HL-60/S4 treated with phorbol 12-myristate 13-acetate at 8.2 ng/mL for 4 days and 3 days (cell line): ENCODE results near the gene TLNRD1.
"Not testable (repeated sequence)": the region's sequence is repeated elsewhere in the genome, so short reads cannot be mapped to it uniquely, and the experiment has no call there.

Experiments used
- in situ Hi-C: fragments of 300-500 bp; cut with MboI; formaldehyde crosslinking; loops from 2 replicates; pipeline ENCODE4 v1.15.0; 2022; ENCODE audit warnings: low sequenced_read_pairs

Gene TLNRD1

DNA sequence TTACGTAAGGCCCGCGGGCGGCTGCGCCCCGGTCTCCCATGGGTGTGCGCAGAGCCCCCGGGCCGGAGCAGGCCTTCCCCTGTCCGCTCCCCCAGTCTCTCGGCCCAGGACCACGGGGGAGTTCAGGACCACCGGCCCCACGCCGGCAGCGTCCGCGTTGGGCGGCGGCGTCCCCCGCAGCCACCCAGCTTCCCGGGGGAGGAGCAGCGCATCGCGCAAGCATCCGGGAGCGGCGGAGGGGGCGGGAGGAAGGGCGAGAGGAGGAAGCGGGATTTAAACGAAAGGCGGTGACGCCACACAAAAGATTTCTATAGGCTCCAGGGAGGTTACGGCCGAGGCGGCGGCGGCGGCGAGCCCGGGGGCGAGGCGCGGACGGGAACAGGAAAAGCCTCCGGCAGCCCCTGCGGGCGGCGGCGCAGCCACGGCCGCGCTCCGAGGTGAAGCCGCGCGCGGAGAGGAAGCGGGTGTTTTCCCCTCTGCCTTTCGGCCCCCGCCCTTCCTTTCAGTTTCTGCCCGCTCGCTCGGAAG is at the start of gene TLNRD1:
TLNRD1 (plus strand) TSS at position 300 of the 528 bp plus-strand sequence. CDS start 1,349 bp downstream, outside the sequence.
- in situ Hi-C loops: no loop called here

DNA sequence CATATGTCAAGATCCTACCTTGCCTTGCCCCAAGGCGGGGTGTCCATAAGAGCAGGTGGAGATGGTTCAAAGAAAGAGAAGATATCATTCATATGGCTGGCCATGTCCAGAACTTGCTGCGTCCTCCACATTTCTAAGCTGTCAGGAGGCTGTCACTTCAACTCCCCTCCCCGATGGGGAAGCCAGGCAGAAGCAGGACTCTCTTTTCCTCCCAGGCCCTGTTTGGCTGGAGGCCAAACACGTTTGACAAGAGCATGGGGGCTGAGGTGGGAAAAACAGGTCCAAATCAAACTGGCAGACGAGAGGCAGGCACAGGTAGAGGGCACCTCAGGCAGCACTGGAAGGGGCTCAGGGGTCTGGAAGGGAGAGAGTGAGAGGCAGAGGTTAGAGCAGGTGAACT is 48.8 kb upstream of the TLNRD1 start:
- in situ Hi-C loops: no loop called here

DNA sequence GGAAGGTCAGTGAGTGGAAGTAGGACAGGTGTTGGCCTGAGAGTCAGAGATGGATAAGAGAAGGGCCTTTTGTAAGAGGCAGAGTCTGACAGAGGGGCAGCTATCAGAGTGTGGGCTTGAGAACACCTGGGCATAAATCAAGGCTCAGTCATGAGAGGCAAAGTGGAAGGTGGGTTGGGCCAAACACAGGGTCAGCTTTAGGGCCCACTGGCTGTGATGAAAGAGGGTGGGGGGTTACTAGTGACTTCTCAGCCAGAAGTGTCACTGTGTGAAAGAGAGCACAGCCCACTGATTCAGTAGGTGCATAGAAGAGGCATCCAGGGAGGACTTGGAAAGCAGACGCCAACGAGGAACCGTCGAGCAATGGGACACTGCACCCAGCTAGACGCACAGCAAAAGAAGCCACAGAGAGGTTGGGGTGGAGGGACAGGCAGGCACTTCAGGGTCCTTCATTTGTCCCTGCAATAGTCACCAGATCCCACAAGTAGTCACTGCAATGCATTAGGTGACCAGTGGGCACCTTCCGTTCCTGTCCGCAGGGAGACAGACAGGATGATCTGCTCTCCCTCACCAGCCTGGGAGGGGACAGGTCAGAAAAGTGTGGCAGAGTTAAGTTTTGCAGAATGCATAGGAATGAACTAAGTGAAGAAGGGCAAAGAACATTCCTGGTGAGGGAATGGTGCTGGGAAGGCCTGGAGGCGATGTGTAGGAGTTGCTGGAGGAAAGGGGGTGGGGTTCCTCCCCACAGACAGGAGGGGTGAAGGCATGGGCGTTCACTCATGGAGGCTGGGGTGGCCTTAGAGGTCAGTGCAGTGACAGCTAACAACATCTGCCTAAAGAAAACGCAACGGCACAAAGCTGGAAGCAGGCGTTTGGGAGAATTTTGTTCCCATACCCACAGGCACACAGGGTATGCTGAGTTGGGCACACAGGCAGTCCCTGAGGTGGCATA is 47.4 kb upstream of the TLNRD1 start:
- in situ Hi-C loops: no loop called here

DNA sequence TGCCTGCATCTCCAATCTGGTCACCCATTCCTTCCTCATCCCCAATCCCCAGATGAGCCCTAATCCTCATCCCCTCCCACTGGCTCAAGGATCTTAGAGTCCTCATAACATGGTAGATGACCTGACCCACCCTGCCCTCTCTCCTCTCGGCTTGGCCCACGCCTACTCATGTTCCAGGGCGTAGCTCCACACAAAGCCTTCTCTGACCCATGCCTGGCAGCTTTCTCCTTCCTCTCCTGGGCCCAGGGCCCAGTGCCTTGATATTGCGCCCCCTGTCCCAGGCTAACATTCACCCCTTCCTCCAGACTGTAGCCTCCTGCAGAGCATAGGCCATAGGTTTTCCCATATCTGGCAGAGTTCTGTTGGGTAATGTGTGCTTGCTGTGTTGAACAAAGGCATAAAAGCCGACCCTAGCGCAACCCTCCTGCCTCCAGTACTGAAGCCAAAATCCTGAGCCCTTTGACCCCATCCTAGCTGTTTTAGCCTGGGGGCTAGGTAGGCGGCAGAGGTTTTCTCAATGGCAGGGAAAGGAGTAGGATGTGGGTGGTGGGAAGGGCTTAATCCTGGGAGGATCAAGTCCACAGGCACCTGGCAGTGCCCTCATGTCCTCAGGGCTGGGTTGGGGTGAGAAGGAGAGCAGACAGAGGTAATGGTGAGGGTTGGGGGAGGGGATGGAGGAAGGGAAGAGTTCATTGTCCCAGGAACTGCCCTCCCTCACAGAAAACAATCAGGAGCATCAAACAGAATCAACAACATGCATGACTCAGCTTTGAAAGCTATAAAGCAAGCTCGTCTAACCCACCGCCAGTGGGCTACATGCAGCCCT is 46.6 kb upstream of the TLNRD1 start:
- in situ Hi-C loops: no loop called here

DNA sequence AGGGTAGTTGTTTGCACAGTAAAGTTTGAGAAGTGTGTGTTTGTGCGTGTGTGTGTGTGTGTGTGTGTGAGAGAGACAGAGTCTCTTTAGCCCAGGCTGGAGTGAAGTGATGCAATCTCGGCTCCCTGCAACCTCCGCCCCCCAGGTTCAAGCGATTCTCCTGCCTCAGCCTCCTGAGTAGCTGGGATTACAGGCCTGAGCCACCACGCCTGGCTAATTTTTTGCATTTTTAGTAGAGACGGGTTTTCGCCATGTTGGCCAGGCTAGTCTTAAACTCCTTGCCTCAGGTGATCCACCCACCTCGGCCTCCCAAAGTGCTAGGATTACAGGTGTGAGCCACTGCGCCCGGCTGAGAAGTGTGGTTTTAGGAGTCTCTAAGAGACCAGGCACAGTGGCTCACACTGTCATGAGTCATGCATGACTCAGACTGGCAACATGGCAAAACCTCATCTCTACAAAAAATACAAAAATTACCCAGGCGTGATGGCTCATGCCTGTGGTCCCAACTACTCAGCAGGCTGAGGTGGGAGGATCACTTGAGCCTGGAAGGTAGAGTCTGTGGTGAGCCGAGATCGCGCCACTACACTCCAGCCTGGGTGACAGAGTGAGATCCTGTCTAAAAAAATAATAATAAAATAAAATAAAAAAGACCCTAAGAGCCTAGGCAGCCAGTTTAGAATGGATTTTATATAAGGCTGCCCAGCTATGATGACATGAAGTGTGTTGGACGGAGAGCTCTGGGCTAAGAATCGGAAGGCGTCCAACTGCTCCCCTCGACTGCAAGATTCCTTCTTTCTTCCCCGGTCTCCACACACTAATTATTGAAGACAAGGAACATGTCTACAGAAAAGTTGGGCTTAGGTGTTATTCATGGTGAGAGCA is 44.9 kb upstream of the TLNRD1 start:
- in situ Hi-C loops: not testable (repeated sequence)

DNA sequence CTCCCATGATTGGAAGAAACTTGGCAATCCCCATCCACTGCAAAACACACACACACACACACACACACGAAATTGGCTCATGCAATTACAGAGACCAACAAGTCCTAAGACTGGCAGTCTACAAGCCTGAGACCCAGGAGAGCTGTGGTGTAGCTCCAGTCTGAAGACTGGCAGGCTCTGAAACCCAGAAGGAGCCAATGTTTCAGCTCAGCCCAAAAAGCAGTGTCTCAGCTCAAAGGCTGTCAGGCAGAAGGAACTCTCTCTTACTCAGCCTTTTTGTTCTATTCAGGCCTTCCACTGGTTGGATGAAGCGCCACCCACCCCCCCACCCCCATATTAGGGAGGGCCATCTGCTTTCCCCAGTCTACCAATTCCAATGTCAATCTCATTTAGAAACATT is 43.2 kb upstream of the TLNRD1 start:
- in situ Hi-C loops: no loop called here

DNA sequence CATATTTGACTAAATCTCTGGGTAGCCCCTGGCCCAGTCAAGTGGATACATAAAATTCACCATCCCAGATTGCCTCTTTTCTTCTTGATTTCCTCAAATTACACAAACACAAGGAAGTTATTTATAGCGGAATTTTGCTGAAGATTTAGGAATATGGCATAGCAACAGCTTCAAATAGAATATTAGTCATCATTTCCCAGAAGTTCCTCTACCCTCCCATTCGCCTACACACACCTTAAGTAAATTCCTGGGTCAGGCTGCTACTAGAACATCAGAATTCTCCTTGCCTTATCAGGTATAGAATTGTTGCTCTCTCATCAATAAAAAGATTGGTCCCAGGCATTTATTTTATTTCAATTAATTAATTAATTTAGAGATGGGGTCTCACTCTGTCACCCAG is 42.7 kb upstream of the TLNRD1 start:
- in situ Hi-C loops: no loop called here

DNA sequence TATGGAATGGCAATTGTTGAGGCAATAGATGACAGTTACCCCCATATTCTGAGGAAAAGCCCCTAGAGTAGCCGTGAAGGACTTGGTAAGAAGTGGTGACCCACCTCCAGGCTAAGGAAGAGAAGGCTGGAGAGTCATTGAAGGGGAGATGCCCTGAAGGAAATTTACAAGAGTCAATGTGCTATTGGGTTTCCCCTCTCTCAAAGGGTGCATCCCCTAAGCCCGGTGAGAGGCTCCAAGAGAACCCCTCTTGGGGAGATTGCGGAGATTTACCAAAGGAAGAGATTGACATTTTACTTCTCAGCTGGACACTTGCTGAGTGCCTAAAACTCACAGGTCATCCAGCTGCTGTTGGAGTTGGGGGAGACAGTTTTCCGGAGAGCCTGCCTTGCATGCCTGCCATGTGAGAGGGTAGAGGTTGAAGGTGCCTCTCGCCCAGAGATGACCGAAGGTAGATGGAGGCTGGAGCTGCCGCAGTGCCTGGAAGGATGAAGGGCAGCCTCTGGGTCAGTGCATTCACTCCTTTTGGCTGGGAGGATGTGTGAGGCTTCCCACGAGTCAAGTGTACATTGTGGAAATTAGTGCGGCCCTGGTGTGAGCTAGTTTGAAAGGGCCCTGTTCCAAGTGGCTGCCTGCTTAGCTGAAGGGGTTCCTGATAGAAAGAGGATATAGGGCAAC is 41.8 kb upstream of the TLNRD1 start:
- in situ Hi-C loops: no loop called here

DNA sequence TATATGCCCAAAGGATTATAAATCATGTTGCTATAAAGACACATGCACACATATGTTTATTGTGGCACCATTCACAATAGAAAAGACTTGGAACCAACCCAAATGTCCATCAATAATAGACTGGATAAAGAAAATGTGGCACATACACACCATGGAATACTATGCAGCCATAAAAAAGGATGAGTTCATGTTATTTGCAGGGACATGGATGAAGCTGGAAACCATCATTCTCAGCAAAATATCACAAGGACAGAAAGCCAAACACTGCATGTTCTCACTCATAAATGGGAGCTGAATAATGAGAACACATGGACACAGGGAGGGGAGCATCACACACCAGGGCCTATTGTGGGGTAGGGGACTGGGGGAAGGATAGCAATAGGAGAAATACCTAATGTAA is 35.3 kb upstream of the TLNRD1 start:
- in situ Hi-C loops: not testable (repeated sequence)

DNA sequence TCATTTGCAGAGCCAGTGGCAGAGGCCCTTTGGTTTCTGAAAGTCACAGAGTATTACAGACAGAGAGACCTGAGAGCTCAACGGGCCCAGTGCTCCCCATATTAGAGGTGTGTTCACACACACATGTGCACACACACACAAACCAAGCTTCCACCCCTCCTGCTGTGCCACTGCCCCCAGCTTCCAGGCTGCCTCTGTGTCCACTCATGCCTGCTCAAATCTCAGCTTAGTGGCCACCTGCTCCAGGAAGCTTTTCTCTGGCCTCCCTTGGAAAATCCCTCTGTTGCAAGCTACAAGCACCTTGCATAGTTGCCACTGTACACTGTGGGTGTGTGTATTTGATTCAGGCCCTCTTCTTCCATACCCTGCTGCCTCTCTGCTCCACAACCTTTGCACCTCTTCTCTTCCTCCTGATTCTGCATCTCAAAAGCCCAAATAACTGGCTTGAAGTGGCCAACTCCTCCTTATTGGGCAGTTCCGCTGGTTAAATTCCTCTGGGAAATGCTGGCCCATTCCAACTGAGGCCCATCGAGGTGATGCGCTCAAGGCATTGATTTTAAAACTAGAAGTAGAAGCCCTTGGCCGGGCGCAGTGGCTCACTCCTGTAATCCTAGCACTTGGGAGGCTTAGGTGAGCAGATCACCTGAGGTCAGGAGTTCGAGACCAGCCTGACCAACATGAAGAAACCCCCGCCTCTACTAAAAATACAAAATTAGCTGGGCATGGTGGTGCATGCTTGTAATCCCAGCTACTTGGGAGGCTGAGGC is 34.1 kb upstream of the TLNRD1 start:
- in situ Hi-C loops: no loop called here

DNA sequence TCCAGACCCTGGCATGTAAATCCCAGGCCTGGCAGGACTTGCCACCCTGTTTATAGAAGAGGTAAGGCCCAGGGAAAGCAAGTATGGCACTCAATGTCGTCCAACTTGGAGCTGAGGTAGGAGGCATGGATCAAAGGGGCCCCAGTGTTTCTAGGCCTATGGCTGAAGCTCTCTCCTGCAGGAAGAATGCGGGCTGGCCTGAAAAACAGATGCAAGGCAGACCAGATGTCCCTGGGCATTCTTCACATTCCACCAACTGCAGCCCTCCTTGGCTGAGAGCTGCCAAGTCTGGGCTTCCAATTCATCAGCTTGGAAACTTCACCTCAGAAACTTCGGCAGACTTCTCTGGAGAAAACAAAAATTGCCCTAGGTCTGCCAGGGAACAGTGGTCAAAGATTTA is 33.3 kb upstream of the TLNRD1 start:
- in situ Hi-C loops: no loop called here

DNA sequence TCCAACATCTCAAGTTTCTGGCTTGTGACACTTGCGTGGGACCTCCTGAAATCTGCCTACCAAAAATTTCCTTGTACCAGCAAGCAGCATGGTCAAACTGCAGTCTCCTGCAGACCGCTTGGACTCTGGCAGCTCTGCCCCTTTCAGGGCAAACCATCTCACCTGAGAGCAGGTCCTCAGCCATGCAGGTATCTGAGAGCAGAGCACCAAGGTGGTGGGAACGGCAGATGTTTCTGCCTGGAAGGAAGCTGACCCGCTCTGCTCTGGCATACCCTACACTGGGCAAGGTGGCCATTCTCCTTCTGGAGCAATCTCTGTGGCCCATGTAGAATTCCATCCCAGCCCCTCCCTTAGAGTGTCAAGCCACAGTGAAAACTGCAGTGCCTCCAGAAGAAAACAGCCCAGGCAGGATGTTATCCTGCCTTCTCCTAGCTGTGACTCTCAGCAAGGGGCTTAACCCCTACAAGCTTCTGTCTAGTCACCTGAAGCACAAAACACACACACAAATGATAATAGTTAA is 32.7 kb upstream of the TLNRD1 start:
- in situ Hi-C loops: no loop called here

DNA sequence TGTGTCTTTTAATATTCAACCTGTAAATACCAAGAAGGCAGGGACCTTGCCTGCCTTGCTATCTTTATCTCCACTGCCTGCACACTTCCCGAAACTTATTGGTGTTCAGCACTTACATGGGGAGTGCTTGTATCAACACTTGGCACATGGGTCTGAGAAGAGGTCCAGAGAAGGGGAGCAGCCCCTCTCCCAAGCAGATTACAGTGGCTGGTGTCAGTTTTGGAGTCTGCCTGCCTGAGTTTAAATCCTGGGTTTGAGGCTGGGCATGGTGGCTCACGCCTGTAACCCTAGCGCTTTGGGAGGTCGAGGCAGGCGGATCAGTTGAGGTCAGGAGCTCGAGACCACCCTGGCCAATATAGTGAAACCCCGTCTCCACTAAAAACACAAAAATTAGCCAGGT is 31.4 kb upstream of the TLNRD1 start:
- in situ Hi-C loops: no loop called here

DNA sequence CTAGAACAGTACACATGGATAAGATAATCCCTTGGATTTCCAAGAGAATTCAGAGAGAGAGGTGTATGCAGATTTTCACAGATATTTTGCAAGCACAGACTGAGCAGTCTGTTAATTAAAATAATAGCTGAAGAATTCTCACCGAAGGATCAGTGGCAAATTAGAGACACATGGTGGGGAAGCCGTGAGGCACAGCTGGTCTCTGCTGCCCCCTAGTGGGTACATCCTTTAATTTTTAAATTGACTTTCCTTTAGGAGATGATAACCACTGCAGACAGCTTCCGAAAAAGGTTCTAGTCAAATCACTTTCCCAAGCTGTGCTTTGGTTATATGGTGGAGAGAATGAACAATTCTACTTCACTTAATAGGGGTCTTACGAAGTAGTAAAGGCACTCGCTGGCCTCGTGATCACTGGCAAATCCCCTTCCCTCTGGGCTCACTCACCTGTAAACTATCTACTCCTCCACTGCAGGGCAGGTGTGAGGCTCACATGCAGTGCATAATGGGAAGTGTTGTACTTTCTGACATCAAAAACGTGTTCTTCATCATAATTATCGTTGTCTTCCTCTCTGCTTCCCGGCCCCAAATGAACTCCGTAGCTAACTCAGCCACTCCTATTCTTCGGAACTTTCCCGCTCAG is 30.6 kb upstream of the TLNRD1 start:
- in situ Hi-C loops: loop anchor here (10.0 kb wide), 1 partner anchor 515 kb away; no protein-coding TSS in a partner anchor

DNA sequence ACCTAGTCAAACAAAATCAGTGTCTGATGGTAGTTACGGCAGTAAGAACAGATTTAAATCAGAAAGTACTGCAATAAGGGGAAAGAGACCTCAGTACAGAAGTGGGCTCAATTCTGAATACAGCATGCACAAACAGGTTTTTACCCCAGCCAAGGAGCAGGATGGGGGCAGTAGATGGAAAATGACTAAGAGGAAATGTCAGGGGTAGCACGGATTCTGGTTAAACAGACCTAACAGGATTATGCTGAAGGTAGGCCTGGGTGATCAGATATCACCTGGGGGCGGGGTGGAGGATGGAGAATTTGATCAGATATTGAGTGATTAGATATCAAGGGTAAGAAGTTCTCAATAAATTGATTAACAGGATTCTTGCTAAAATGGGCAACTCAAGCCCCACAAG is 30.1 kb upstream of the TLNRD1 start:
- in situ Hi-C loops: loop anchor here (10.0 kb wide), 1 partner anchor 516 kb away; no protein-coding TSS in a partner anchor

DNA sequence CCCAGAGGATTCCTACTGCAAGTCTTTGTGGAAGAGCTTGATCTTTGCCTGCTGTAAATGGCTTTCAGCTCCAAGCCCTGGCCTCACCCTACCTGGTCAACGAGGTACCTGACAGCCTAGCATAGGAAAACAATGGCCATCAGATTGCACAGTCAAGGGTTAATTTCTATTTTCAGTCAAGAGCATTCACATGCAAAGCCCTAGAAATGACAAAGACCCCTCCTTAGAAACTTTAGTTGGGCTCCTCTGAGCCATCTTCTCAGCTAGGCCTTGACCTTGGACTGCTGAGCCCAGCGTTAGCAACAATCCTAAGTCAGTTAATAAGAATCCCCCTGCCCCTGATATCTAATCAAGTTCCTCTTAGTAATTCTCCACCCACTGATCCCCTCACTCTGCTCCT is 29.6 kb upstream of the TLNRD1 start:
- in situ Hi-C loops: loop anchor here (10.0 kb wide), 1 partner anchor 516 kb away; no protein-coding TSS in a partner anchor

DNA sequence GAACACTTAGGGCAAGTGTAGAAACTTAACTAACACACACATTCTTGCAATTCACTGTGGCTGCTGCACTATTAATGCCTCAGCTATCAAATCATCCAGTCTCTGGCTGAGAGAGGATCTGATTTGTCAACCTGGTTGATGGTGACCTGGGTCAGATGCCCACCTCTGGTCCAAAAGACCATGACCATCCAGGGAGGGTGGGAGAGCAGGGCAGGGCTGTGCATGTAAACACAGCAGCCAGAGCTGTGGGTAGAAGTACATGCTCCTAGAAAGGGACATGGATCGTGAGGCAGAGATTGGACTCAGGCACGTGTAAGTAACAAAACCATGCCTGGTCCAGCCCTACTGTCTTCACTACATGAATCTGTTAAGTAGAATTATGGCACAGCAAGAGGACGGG is 28.4 kb upstream of the TLNRD1 start:
- in situ Hi-C loops: loop anchor here (10.0 kb wide), 1 partner anchor 517 kb away; no protein-coding TSS in a partner anchor

DNA sequence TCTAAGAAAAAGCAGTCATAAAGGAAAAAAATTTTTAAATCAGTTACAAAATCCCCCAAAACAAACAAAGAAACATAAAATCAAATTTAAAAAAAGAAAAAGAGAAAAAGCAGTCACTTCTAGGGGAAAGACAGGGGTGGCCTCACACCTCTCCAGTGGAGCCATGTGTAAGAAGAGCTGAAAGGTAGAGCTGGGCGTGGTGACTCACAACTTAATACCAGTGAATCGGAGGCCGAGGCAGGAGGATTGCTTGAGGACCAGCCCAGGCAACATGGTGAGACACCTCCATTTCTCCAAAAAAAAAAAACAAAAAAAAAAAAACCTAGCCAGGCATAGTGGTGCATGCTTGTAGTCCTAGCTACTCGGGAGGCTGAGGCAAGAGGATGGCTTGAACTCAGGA is 25.8 kb upstream of the TLNRD1 start:
- in situ Hi-C loops: loop anchor here (5.0 to 25.0 kb wide), 3 partner anchors 137 to 520 kb away; no protein-coding TSS in a partner anchor
